ENCODE measurements around the gene VWF.
"Not testable (repeated sequence)": the region's sequence is repeated elsewhere in the genome, so short reads cannot be mapped to it uniquely, and the experiment has no call there.

VWF gene

GRCh38 chr12:6104842-6105241, 19.6 kb downstream of the VWF start:
- in situ Hi-C loops (cut with MboI; ENCODE audit: low sequenced_read_pairs, unreplicated experiment), result no loop called here
- no peak for TF ChIP-seq CTCF (IDR thresholded peaks at IDR 0.05; ENCODE audit: borderline replicate concordance, control extremely low read depth, extremely low read depth, insufficient read depth, missing control alignments)

GRCh38 chr12:6104027-6104426, 20.4 kb downstream of the VWF start:
- no peak for DNase-seq (ENCODE audit: low spot score)
- in situ Hi-C loops (cut with MboI; ENCODE audit: low sequenced_read_pairs, unreplicated experiment), result no loop called here
- no peak for TF ChIP-seq CTCF (IDR thresholded peaks at IDR 0.05; ENCODE audit: borderline replicate concordance, control extremely low read depth, extremely low read depth, insufficient read depth, missing control alignments)

More at GRCh38 chr12:6104842-6105241, 19.6 kb downstream of the VWF start:
- DNase-seq (ENCODE audit: low spot score), result no peak

- in situ Hi-C loops (cut with MboI; ENCODE audit: low sequenced_read_pairs, unreplicated experiment); DNase-seq (ENCODE audit: low spot score): not testable (repeated sequence)
Measured at GRCh38 chr12:6102021-6102420, 22.4 kb downstream of the VWF start.

- TF ChIP-seq CTCF (IDR thresholded peaks at IDR 0.05; ENCODE audit: borderline replicate concordance, control extremely low read depth, extremely low read depth, insufficient read depth, missing control alignments), result no peak
- in situ Hi-C loops (cut with MboI; ENCODE audit: low sequenced_read_pairs, unreplicated experiment), result no loop called here
- DNase-seq (ENCODE audit: low spot score), result no peak
Measured at GRCh38 chr12:6099316-6099715, 25.2 kb downstream of the VWF start.

GRCh38 chr12:6097411-6097810, 27.1 kb downstream of the VWF start:
- no peak for DNase-seq (ENCODE audit: low spot score)
- in situ Hi-C loops (cut with MboI; ENCODE audit: low sequenced_read_pairs, unreplicated experiment), result no loop called here
- TF ChIP-seq CTCF (IDR thresholded peaks at IDR 0.05; ENCODE audit: borderline replicate concordance, control extremely low read depth, extremely low read depth, insufficient read depth, missing control alignments), result no peak

GRCh38 chr12:6096527-6096926, 27.9 kb downstream of the VWF start:
- TF ChIP-seq CTCF (IDR thresholded peaks at IDR 0.05; ENCODE audit: borderline replicate concordance, control extremely low read depth, extremely low read depth, insufficient read depth, missing control alignments), result no peak
- in situ Hi-C loops (cut with MboI; ENCODE audit: low sequenced_read_pairs, unreplicated experiment), result no loop called here
- no peak for DNase-seq (ENCODE audit: low spot score)

GRCh38 chr12:6095269-6095668, 29.2 kb downstream of the VWF start:
- no peak for DNase-seq (ENCODE audit: low spot score)
- in situ Hi-C loops (cut with MboI; ENCODE audit: low sequenced_read_pairs, unreplicated experiment), result no loop called here
- no peak for TF ChIP-seq CTCF (IDR thresholded peaks at IDR 0.05; ENCODE audit: borderline replicate concordance, control extremely low read depth, extremely low read depth, insufficient read depth, missing control alignments)
